Ascending aorta (tissue), 2 donors: ENCODE results near the gene THSD1. TPM values are rescaled to one million over a fixed set of nuclear protein-coding genes. Genes with fewer than 3 reads are reported as not detected.
A peak's percentile ranks its signal among the peaks of the same experiment; 100 is the strongest.

Experiments used
- DNase-seq, 2 donors: peaks; one replicate each; pipeline ENCODE4 v3.0.0-alpha.2; 2019; ENCODE audit warnings: low spot score in 2 of 2
- H3K27ac ChIP-seq, 2 donors: fragments of 200-600 bp; sonication (generic); one replicate each; pipeline ENCODE4 v1.5.1; 2016 to 2017; ENCODE audit warnings: mild to moderate bottlenecking in 1 of 2
- H3K27me3 ChIP-seq: fragments of 200-600 bp; sonication (generic); one replicate; pipeline ENCODE4 v1.5.1; 2017
- H3K36me3 ChIP-seq, 2 donors: fragments of 200-600 bp; sonication (generic); one replicate each; pipeline ENCODE4 v1.5.1; 2016
- H3K4me1 ChIP-seq, 2 donors: fragments of 200-600 bp; sonication (generic); one replicate each; pipeline ENCODE4 v1.5.1; 2016 to 2017; ENCODE audit warnings: mild to moderate bottlenecking in 1 of 2
- H3K4me3 ChIP-seq, 2 donors: fragments of 200-600 bp; sonication (generic); one replicate each; pipeline ENCODE4 v1.5.1; 2016 to 2017; ENCODE audit warnings: mild to moderate bottlenecking in 1 of 2
- H3K9me3 ChIP-seq, 2 donors: fragments of 200-600 bp; sonication (generic); one replicate each; pipeline ENCODE4 v1.5.1; 2016
- CTCF ChIP-seq, 3 experiments: fragments of 200-600 bp in 2 of 3; fragments of 450-650 bp in 1 of 3; sonication (generic) in 2 of 3; IDR thresholded peaks; one replicate each; pipeline ENCODE4 v1.5.1; 2016 to 2019; ENCODE audit warnings: antibody characterized with exemption in 3 of 3, mild to moderate bottlenecking in 1 of 3, moderate library complexity in 1 of 3
- intact Hi-C: fragments of 100-400 bp; cut with DNase I; formaldehyde crosslinking; loops from one replicate; pipeline ENCODE4 v1.15.1; 2023
- total RNA-seq: library from RNA; depleted of rRNA; stranded (reverse); fragments of >200 nt; gene quantifications from one replicate; pipeline ENCODE4 v1.1.0, GENCODE V29; 2016

The THSD1 gene
- total RNA-seq, 1 donor from 2014 or later, result 27.4 TPM

GRCh38 chr13:52451135-52451804 lies 45.3 kb upstream of the THSD1 start:
- H3K36me3 ChIP-seq, result no peaks in the 10 kb centered on the region
- H3K27me3 ChIP-seq, result no peaks in the 10 kb centered on the region
- H3K4me1 ChIP-seq, result peaks cover 0 to 8% of the 10 kb centered on the region in 2 donors
- no peaks in the 10 kb centered on the region for H3K9me3 ChIP-seq
- DNase-seq, result no peak
- intact Hi-C loops, result loop anchor here (2.0 to 10.0 kb wide), 5 partner anchors 154 to 1536 kb away; partner anchors contain the start of genes DHRS12 and INTS6
- no peak for TF ChIP-seq CTCF (IDR thresholded peaks at IDR 0.05)
- H3K27ac ChIP-seq, result no peak overlapping the region
- peak overlapping the region in 1 of 2 donors; percentile 77 for H3K4me3 ChIP-seq

GRCh38 chr13:52450793-52451116 lies 44.8 kb upstream of the THSD1 start:
- peak overlapping the region; percentile 77 to 88 for H3K4me3 ChIP-seq
- no peaks in the 10 kb centered on the region for H3K36me3 ChIP-seq
- no peaks in the 10 kb centered on the region for H3K27me3 ChIP-seq
- no peak for DNase-seq
- TF ChIP-seq CTCF (IDR thresholded peaks at IDR 0.05), result no peak
- H3K9me3 ChIP-seq, result no peaks in the 10 kb centered on the region
- intact Hi-C loops, result loop anchor here (2.0 to 10.0 kb wide), 5 partner anchors 154 to 1536 kb away; partner anchors contain the start of genes DHRS12 and INTS6
- peaks cover 0 to 5% of the 10 kb centered on the region in 2 donors for H3K4me1 ChIP-seq
- no peak overlapping the region for H3K27ac ChIP-seq

- H3K4me1 ChIP-seq, result peaks cover 0 to 5% of the 10 kb centered on the region in 2 donors
- peak; percentile 97 to 99 (median 98) for TF ChIP-seq CTCF (IDR thresholded peaks at IDR 0.05)
- H3K36me3 ChIP-seq, result no peaks in the 10 kb centered on the region
- intact Hi-C loops, result loop anchor here (2.0 to 10.0 kb wide), 5 partner anchors 155 to 1535 kb away; partner anchors contain the start of genes DHRS12 and INTS6
- H3K27ac ChIP-seq, result peak within 1 kb of the TSS; percentile 85 to 88
- no peaks in the 10 kb centered on the region for H3K9me3 ChIP-seq
- H3K27me3 ChIP-seq, result no peaks in the 10 kb centered on the region
- peak within 1 kb of the TSS; percentile 77 to 88 for H3K4me3 ChIP-seq
- DNase-seq, result peak; percentile 66 to 98
These were observed 44.2 kb upstream of the THSD1 start, which contains the start of gene VPS36 for GRCh38 chr13:52450012-52450792. Gene VPS36, minus strand, starts transcription at chr13:52450634. Its CDS starts 40 bp downstream, at chr13:52450594.

- no peak for TF ChIP-seq CTCF (IDR thresholded peaks at IDR 0.05)
- intact Hi-C loops, result loop anchor here (2.0 to 10.0 kb wide), 5 partner anchors 155 to 1535 kb away; partner anchors contain the start of genes DHRS12 and INTS6
- Histone ChIP-seq H3K4me1 (peaks cover 0 to 5% of the 10 kb centered on the region in 2 donors), H3K36me3 (no peaks in the 10 kb centered on the region), H3K9me3 (no peaks in the 10 kb centered on the region), H3K4me3 (peak overlapping the region; percentile 77 to 88), H3K27me3 (no peaks in the 10 kb centered on the region), H3K27ac (peak overlapping the region; percentile 85 to 88)
- no peak for DNase-seq
These were observed 43.5 kb upstream of the THSD1 start for GRCh38 chr13:52449331-52450011.

- Histone ChIP-seq H3K4me1 (peaks cover 0 to 5% of the 10 kb centered on the region in 2 donors), H3K27me3 (no peaks in the 10 kb centered on the region), H3K9me3 (no peaks in the 10 kb centered on the region), H3K4me3 (no peak overlapping the region), H3K27ac (no peak overlapping the region), H3K36me3 (no peaks in the 10 kb centered on the region)
- no peak for TF ChIP-seq CTCF (IDR thresholded peaks at IDR 0.05)
- no peak for DNase-seq
- intact Hi-C loops, result no loop called here
These were observed 42.0 kb upstream of the THSD1 start for GRCh38 chr13:52447815-52448552.
